Choroid plexus epithelial cell (primary cell): ENCODE measurements around the gene HEXA.

ENCODE experiments used
- DNase-seq: peaks from one replicate; pipeline ENCODE4 v3.0.0-alpha.2; 2010; ENCODE audit warnings: low read depth
- H3K4me3 ChIP-seq: 2 replicates; pipeline ENCODE4 v1.5.1; 2011; ENCODE audit warnings: low read depth, mild to moderate bottlenecking, control low read depth, low read length, moderate library complexity
- TF ChIP-seq, protein P1 (sequence below): conservative IDR thresholded peaks from 2 replicates; pipeline ENCODE4 v1.5.1; 2011; ENCODE audit warnings: low read depth, mild to moderate bottlenecking, control low read depth, inconsistent platforms, low read length, moderate library complexity

The HEXA gene

DNA sequence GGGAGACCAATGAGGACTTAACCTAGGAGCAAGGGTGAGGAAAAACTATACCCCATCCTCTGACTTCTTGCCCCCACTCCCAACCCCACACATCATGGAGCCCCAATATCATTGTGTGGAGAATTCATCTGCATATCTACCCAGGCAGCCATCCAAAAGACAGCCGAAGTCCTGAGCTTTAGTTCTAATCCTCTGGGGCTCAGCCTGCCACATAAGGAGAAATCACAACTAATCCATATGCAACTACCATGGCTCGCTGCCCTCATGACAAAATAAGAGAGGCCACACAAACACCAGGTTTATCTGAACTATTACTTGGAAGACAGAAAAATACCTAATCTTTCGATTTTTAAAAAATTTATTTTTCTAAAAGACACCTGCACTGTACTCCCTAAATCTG lies 17.7 kb downstream of the HEXA start:
- H3K4me3 ChIP-seq, result no peak overlapping the region
- TF ChIP-seq, protein P1, sequence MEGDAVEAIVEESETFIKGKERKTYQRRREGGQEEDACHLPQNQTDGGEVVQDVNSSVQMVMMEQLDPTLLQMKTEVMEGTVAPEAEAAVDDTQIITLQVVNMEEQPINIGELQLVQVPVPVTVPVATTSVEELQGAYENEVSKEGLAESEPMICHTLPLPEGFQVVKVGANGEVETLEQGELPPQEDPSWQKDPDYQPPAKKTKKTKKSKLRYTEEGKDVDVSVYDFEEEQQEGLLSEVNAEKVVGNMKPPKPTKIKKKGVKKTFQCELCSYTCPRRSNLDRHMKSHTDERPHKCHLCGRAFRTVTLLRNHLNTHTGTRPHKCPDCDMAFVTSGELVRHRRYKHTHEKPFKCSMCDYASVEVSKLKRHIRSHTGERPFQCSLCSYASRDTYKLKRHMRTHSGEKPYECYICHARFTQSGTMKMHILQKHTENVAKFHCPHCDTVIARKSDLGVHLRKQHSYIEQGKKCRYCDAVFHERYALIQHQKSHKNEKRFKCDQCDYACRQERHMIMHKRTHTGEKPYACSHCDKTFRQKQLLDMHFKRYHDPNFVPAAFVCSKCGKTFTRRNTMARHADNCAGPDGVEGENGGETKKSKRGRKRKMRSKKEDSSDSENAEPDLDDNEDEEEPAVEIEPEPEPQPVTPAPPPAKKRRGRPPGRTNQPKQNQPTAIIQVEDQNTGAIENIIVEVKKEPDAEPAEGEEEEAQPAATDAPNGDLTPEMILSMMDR, result no peak
- no peak for DNase-seq

DNA sequence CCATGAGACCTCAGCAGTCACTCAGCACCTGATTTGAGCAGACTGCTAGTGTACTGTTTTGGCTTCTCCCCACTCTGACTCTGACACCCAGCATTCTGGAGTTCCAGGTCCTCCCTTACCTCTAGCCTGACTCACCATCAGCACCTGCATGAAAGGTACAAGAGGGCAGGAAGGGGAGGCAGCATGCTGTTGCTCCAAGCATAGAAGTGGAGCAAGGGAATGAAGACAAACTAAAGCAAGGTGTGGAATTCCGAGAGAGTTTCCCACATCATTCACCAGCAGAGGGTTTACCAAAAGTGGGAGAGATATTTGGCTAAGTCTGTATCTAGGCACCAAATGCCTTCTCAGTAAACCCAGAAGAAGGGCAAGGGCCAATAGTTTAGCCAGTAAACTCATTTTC lies 21.3 kb downstream of the HEXA start:
- TF ChIP-seq, protein P1, result no peak
- H3K4me3 ChIP-seq, result no peak overlapping the region
- no peak for DNase-seq

DNA sequence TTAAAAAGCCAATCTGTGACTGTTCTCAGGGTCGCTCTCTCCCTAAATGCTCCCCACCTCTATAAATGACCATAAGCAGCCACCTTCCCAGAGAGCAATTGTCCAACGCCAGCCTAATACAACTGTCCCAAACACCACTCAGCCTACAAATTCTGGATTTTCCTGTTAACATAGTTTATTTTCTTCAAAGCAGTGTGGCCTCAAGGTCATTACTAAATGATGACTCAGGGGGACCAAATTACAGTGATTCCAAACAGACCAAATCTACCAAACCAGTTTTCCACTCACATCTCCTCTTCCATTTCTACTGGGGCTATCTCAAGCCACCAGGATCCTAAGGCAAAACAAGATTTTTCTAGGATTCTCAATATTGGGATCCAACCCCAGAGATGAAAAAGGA lies 22.5 kb downstream of the HEXA start:
- TF ChIP-seq, protein P1, result no peak
- no peak for DNase-seq
- H3K4me3 ChIP-seq, result no peak overlapping the region

DNA sequence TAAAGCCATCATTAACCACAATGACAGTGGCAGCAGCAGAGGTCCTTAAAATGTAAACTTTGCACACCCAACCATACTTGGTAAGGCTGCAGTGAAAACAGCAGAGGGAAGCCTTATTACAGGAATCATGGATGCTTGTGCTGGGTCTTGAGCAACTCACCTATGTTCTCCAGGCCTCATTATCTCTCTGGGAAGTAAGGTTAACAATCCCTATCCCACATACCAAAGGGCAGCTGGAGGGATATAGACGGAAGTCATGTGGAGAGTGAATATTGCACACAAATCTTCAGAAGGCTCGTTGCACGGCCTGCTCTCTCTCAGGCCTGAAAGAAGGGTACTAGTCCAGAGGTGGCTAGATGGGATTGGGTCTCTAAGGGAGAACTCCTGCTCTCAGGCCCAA lies 30.0 kb downstream of the HEXA start:
- TF ChIP-seq, protein P1, result no peak
- DNase-seq, result no peak

DNA sequence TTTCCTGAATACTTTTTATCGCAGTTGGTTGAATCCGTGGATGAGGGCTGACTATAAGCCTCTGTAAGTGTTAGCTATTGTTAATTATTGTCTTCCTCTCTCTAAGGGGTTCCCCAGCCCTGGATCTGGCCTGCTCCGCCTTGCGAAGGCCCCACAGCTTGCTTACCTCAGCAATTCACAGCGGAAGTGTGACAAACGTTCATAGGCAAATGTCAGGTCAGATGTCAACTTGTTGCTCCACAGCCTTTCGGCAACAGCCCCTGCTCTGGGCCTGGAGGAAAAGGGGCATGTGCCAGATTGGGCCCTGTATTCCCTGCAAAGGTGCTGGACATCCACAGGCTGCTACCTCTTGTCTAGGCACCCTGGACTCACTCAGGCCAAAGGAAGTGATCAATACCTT lies 30.5 kb downstream of the HEXA start:
- DNase-seq, result no peak
- H3K4me3 ChIP-seq, result no peak overlapping the region
- TF ChIP-seq, protein P1, result no peak

More for the DNA sequence above, 30.0 kb downstream of the HEXA start:
- H3K4me3 ChIP-seq, result no peak overlapping the region

DNA sequence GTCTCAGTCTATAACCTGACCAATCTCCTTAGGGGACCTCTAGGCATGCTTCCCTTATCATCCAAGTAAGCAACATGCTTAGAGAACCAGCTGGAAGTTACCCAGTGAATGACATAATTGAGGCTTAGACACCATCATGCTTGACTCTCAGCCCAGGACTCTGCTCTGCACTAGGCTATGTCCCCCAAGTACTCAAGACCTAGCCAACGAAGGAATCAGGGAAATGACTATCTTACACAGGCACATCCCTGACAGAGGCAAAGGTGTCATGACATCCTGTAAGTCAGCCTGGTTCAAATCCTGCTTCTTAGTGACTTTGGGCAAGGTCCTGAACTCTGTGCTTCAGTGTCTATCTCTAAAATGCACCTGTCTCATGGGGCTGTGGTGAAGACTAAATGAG lies 31.2 kb downstream of the HEXA start:
- H3K4me3 ChIP-seq, result no peak overlapping the region
- TF ChIP-seq, protein P1, result no peak
- DNase-seq, result no peak

DNA sequence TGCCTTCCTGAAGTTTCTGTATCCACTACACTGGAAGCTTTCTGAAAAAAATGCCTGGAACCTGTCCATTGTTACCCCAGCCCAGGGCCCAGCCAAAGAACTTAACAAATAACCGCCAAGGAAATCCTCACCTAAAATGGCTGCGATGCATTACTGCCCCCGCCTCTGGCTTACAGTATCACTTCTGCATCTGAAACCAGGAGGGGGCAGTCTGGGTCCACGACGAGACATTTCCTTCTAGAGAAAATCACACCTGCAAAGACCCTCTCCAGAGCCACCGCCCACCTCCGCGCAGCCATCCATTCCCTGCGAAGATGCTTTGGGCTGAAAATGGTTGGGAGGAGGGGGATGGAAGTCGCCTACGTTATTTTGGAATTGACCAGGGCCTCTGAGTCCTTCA lies 33.4 kb downstream of the HEXA start:
- no peak overlapping the region for H3K4me3 ChIP-seq
- TF ChIP-seq, protein P1, result peak; percentile 67
- peak; percentile 43 for DNase-seq
